Peyer's patch (tissue), 4 donors: Measurements from ENCODE around the gene CEP128.

Source experiments
- CTCF ChIP-seq, 6 experiments: fragments of 450-650 bp in 4 of 6; fragments of 200-600 bp in 2 of 6; sonication (generic) in 1 of 6; IDR thresholded peaks; one replicate each; pipeline ENCODE4 v1.5.1; 2017 to 2019; ENCODE audit warnings: antibody characterized with exemption in 6 of 6, mild to moderate bottlenecking in 3 of 6, moderate library complexity in 1 of 6
- POLR2A ChIP-seq, 2 donors: fragments of 450-650 bp; IDR thresholded peaks; one replicate each; pipeline ENCODE4 v1.5.1; 2017; ENCODE audit warnings: antibody characterized with exemption in 2 of 2, mild to moderate bottlenecking in 2 of 2, moderate library complexity in 2 of 2

- TF ChIP-seq CTCF (IDR thresholded peaks at IDR 0.05) (no peak), POLR2A (IDR thresholded peaks at IDR 0.05) (no peak)
Observed at GRCh38 chr14:80491650-80492049, 449.9 kb downstream of the CEP128 start.
